Effector memory CD8-positive, alpha-beta T cell (primary cell): ENCODE measurements around the gene MRTFB.

Experiments used
- ATAC-seq: fragments of 150-1000 bp; cut with Tn5 transposase; replicated peaks from 2 replicates; pipeline ENCODE4 v1.10.0; 2021; ENCODE audit warnings: mild to moderate bottlenecking, moderate library complexity
- DNase-seq, 3 experiments: peaks; one replicate each; pipeline ENCODE4 v3.0.0; 2021
- H3K27ac Mint-ChIP-seq, 2 donors: one replicate each; pipeline ENCODE4 v1.8.0; 2022; ENCODE audit warnings: mild to moderate bottlenecking in 2 of 2, mixed read lengths in 2 of 2, moderate library complexity in 2 of 2
- H3K27me3 Mint-ChIP-seq, 2 donors: one replicate each; pipeline ENCODE4 v1.8.0; 2022; ENCODE audit warnings: mixed read lengths in 2 of 2
- H3K36me3 Mint-ChIP-seq: one replicate; pipeline ENCODE4 v1.8.0; 2022; ENCODE audit warnings: mild to moderate bottlenecking, moderate library complexity, mixed read lengths; ENCODE audit not compliant: insufficient read depth
- H3K4me1 Mint-ChIP-seq, 2 donors: one replicate each; pipeline ENCODE4 v1.8.0; 2022; ENCODE audit warnings: low read depth in 2 of 2, mixed read lengths in 2 of 2
- H3K4me3 Mint-ChIP-seq, 2 donors: one replicate each; pipeline ENCODE4 v1.8.0; 2022; ENCODE audit warnings: mild to moderate bottlenecking in 2 of 2, mixed read lengths in 2 of 2, moderate library complexity in 2 of 2
- H3K9me3 Mint-ChIP-seq, 2 donors: one replicate each; pipeline ENCODE4 v1.8.0; 2022; ENCODE audit warnings: mixed read lengths in 2 of 2

Gene MRTFB

GRCh38 chr16:14292051-14292825 is 221.1 kb downstream of the MRTFB start:
- no peak for ATAC-seq
- H3K9me3 Mint-ChIP-seq = peaks cover 6 to 15% of the 10 kb centered on the region in 2 donors

GRCh38 chr16:14296663-14297062 is 225.5 kb downstream of the MRTFB start:
- H3K27me3 Mint-ChIP-seq = peaks cover 14 to 15% of the 10 kb centered on the region in 2 donors
- no peak for ATAC-seq
- peaks cover 7 to 10% of the 10 kb centered on the region in 2 donors for H3K4me1 Mint-ChIP-seq
- no peaks in the 10 kb centered on the region for H3K9me3 Mint-ChIP-seq
- H3K4me3 Mint-ChIP-seq = no peak overlapping the region
- no peak for DNase-seq
- no peaks in the 10 kb centered on the region for H3K36me3 Mint-ChIP-seq
- no peak overlapping the region for H3K27ac Mint-ChIP-seq

More at GRCh38 chr16:14292051-14292825, 221.1 kb downstream of the MRTFB start:
- Mint-ChIP-seq H3K4me1 (peaks cover 0 to 1% of the 10 kb centered on the region in 2 donors), H3K36me3 (peaks cover 9% of the 10 kb centered on the region), H3K27me3 (no peaks in the 10 kb centered on the region), H3K4me3 (no peak overlapping the region), H3K27ac (no peak overlapping the region)
- no peak for DNase-seq

GRCh38 chr16:14298374-14299122 is 227.4 kb downstream of the MRTFB start:
- Mint-ChIP-seq H3K27me3 (peaks cover 14 to 26% of the 10 kb centered on the region in 2 donors), H3K9me3 (no peaks in the 10 kb centered on the region), H3K4me1 (peaks cover 9 to 10% of the 10 kb centered on the region in 2 donors), H3K36me3 (no peaks in the 10 kb centered on the region), H3K27ac (no peak overlapping the region), H3K4me3 (no peak overlapping the region)
- DNase-seq (no peak), ATAC-seq (no peak)

- Mint-ChIP-seq H3K4me1 (peaks cover 9 to 10% of the 10 kb centered on the region in 2 donors), H3K36me3 (no peaks in the 10 kb centered on the region), H3K9me3 (no peaks in the 10 kb centered on the region), H3K27ac (no peak overlapping the region), H3K4me3 (peak overlapping the region; percentile 82 to 83), H3K27me3 (peaks cover 14 to 43% of the 10 kb centered on the region in 2 donors)
- DNase-seq (no peak), ATAC-seq (peak; percentile 28)
Measured at GRCh38 chr16:14300705-14301168, 229.6 kb downstream of the MRTFB start.

- H3K36me3 Mint-ChIP-seq = no peaks in the 10 kb centered on the region
- H3K9me3 Mint-ChIP-seq = no peaks in the 10 kb centered on the region
- DNase-seq (no peak), ATAC-seq (peak; percentile 13)
- H3K4me3 Mint-ChIP-seq = peak overlapping the region; percentile 82 to 83
- no peak overlapping the region for H3K27ac Mint-ChIP-seq
- H3K4me1 Mint-ChIP-seq = peaks cover 9 to 10% of the 10 kb centered on the region in 2 donors
- peaks cover 14 to 43% of the 10 kb centered on the region in 2 donors for H3K27me3 Mint-ChIP-seq
Measured at GRCh38 chr16:14301169-14302030, 230.3 kb downstream of the MRTFB start.

- H3K27ac Mint-ChIP-seq = no peak overlapping the region
- ATAC-seq = peak; percentile 69
- H3K4me3 Mint-ChIP-seq = peak overlapping the region; percentile 75 to 76
Measured at GRCh38 chr16:14302031-14302398, 230.9 kb downstream of the MRTFB start.

GRCh38 chr16:14302399-14303181 is 231.5 kb downstream of the MRTFB start:
- ATAC-seq = peak; percentile 54
- Mint-ChIP-seq H3K27ac (peak overlapping the region in 1 of 2 donors; percentile 41), H3K36me3 (no peaks in the 10 kb centered on the region), H3K4me1 (peaks cover 9 to 10% of the 10 kb centered on the region in 2 donors), H3K27me3 (peaks cover 14 to 43% of the 10 kb centered on the region in 2 donors), H3K9me3 (no peaks in the 10 kb centered on the region), H3K4me3 (peak overlapping the region; percentile 75 to 76)
- no peak for DNase-seq

More at GRCh38 chr16:14302031-14302398, 230.9 kb downstream of the MRTFB start:
- Mint-ChIP-seq H3K9me3 (no peaks in the 10 kb centered on the region), H3K4me1 (peaks cover 9 to 10% of the 10 kb centered on the region in 2 donors), H3K36me3 (no peaks in the 10 kb centered on the region), H3K27me3 (peaks cover 14 to 43% of the 10 kb centered on the region in 2 donors)
- DNase-seq = no peak

- peak overlapping the region; percentile 75 to 76 for H3K4me3 Mint-ChIP-seq
- DNase-seq (no peak), ATAC-seq (no peak)
- H3K36me3 Mint-ChIP-seq = no peaks in the 10 kb centered on the region
- H3K4me1 Mint-ChIP-seq = peaks cover 9 to 10% of the 10 kb centered on the region in 2 donors
- peaks cover 14 to 43% of the 10 kb centered on the region in 2 donors for H3K27me3 Mint-ChIP-seq
- no peaks in the 10 kb centered on the region for H3K9me3 Mint-ChIP-seq
- H3K27ac Mint-ChIP-seq = peak overlapping the region in 1 of 2 donors; percentile 41
Measured at GRCh38 chr16:14303182-14303618, 232.1 kb downstream of the MRTFB start.

- peaks cover under 1% of the 10 kb centered on the region for H3K36me3 Mint-ChIP-seq
- ATAC-seq (no peak), DNase-seq (no peak)
- H3K27me3 Mint-ChIP-seq = peaks cover 14 to 44% of the 10 kb centered on the region in 2 donors
- H3K27ac Mint-ChIP-seq = no peak overlapping the region
- peak overlapping the region; percentile 75 to 76 for H3K4me3 Mint-ChIP-seq
- H3K9me3 Mint-ChIP-seq = no peaks in the 10 kb centered on the region
- peaks cover 9 to 10% of the 10 kb centered on the region in 2 donors for H3K4me1 Mint-ChIP-seq
Measured at GRCh38 chr16:14303639-14304394, 232.7 kb downstream of the MRTFB start.

GRCh38 chr16:14304891-14305460 is 233.9 kb downstream of the MRTFB start:
- Mint-ChIP-seq H3K4me3 (peak overlapping the region in 1 of 2 donors; percentile 46), H3K36me3 (peaks cover 5% of the 10 kb centered on the region)

GRCh38 chr16:14306485-14307058 is 235.5 kb downstream of the MRTFB start:
- Mint-ChIP-seq H3K9me3 (no peaks in the 10 kb centered on the region), H3K27me3 (peaks cover under 1 to 40% of the 10 kb centered on the region in 2 donors), H3K4me1 (peaks cover 6 to 11% of the 10 kb centered on the region in 2 donors), H3K36me3 (peaks cover 5% of the 10 kb centered on the region), H3K4me3 (no peak overlapping the region), H3K27ac (no peak overlapping the region)
- DNase-seq = no peak
- no peak for ATAC-seq

More at GRCh38 chr16:14304891-14305460, 233.9 kb downstream of the MRTFB start:
- Mint-ChIP-seq H3K9me3 (no peaks in the 10 kb centered on the region), H3K4me1 (peaks cover 13 to 21% of the 10 kb centered on the region in 2 donors), H3K27me3 (peaks cover 14 to 54% of the 10 kb centered on the region in 2 donors), H3K27ac (no peak overlapping the region)
- ATAC-seq = no peak
- no peak for DNase-seq
